Fibroblast of villous mesenchyme (primary cell): ENCODE results near the gene TNK2. TPM values are rescaled to one million over a fixed set of nuclear protein-coding genes. Genes with fewer than 3 reads are reported as not detected.

Experiments used
- DNase-seq: peaks from one replicate; pipeline ENCODE4 v3.0.0-alpha.2; 2010; ENCODE audit warnings: low read depth
- H3K4me3 ChIP-seq: 2 replicates; pipeline ENCODE4 v1.5.1; 2011; ENCODE audit warnings: low read depth, mild to moderate bottlenecking, low read length
- CTCF ChIP-seq: IDR thresholded peaks from 2 replicates; pipeline ENCODE4 v1.5.1; 2012; ENCODE audit warnings: low read depth, mild to moderate bottlenecking, low read length; ENCODE audit not compliant: insufficient read depth
- total RNA-seq: library from RNA; depleted of rRNA; stranded (reverse); fragments of >200 nt; gene quantifications from 2 replicates; pipeline ENCODE4 v1.2.3, GENCODE V29; 2012

Gene TNK2
- total RNA-seq, 1 donor: 12.1 TPM

GRCh38 chr3:195859061-195859845 lies 49.1 kb downstream of the TNK2 start:
- no peak overlapping the region for H3K4me3 ChIP-seq
- peak; percentile 67 for DNase-seq
- TF ChIP-seq CTCF: peak; percentile 99

GRCh38 chr3:195856410-195857084 lies 51.8 kb downstream of the TNK2 start:
- no peak for TF ChIP-seq CTCF
- no peak overlapping the region for H3K4me3 ChIP-seq
- no peak for DNase-seq

- TF ChIP-seq CTCF: no peak
- no peak overlapping the region for H3K4me3 ChIP-seq
- no peak for DNase-seq
Measured at GRCh38 chr3:195855471-195856409, 52.6 kb downstream of the TNK2 start.

DNA sequence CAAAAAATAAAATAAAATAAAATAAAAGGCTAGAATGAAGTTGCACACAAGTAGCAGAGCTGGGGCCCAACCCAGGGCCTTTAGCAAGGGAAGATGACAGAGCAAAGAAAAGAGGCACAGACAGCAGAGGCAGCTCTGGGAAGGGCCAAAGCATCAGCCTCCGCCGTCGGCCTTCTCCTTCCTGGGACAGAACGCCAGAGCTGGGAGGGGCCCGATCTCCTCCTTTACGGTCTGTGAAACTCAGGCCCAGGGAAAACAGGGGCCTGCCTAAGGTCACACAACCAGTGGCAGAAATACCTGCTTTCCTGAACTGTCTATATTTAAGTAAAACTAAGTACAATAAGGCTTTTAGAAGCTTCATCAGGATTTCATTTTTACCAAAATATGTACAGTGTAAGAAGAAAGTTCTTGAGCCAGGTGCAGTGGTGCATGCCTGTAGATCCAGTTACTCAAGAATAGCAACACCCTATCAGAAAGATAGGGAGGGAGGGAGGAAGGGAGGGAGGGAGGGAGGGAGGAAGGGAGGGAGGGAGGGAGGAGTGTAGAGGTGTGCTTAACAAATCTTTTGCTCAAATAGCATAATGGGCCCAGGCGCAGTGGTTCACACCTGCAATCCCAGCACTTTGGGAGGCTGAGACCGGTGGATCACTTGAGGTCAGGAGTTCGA lies 53.6 kb downstream of the TNK2 start:
- no peak for TF ChIP-seq CTCF
- DNase-seq: no peak

GRCh38 chr3:195853996-195854395 lies 54.4 kb downstream of the TNK2 start:
- DNase-seq: no peak
- H3K4me3 ChIP-seq: no peak overlapping the region
- TF ChIP-seq CTCF: no peak

More for the DNA sequence above, 53.6 kb downstream of the TNK2 start:
- no peak overlapping the region for H3K4me3 ChIP-seq

GRCh38 chr3:195853036-195853435 lies 55.3 kb downstream of the TNK2 start:
- H3K4me3 ChIP-seq: no peak overlapping the region
- DNase-seq: no peak
- TF ChIP-seq CTCF: no peak
